ENCODE measurements around the gene NAT14.

NAT14 gene

GRCh38 chr19:55487924-55488687 lies 3.1 kb downstream of the NAT14 start, which contains the start of gene SSC5D:
Gene SSC5D, plus strand, starts transcription at chr19:55488436. Its CDS starts 154 bp downstream, at chr19:55488590.
- H3K4me3 ChIP-seq (ENCODE audit: low read depth, low read length): no peak within 1 kb of the TSS
- TF ChIP-seq CTCF (IDR thresholded peaks at IDR 0.05; ENCODE audit: borderline replicate concordance, insufficient read depth, low read depth, low read length): no peak

- TF ChIP-seq CTCF (IDR thresholded peaks at IDR 0.05; ENCODE audit: borderline replicate concordance, insufficient read depth, low read depth, low read length): no peak
- H3K4me3 ChIP-seq (ENCODE audit: low read depth, low read length): no peak overlapping the region
These were observed 4.2 kb downstream of the NAT14 start for GRCh38 chr19:55488986-55489710.

DNA sequence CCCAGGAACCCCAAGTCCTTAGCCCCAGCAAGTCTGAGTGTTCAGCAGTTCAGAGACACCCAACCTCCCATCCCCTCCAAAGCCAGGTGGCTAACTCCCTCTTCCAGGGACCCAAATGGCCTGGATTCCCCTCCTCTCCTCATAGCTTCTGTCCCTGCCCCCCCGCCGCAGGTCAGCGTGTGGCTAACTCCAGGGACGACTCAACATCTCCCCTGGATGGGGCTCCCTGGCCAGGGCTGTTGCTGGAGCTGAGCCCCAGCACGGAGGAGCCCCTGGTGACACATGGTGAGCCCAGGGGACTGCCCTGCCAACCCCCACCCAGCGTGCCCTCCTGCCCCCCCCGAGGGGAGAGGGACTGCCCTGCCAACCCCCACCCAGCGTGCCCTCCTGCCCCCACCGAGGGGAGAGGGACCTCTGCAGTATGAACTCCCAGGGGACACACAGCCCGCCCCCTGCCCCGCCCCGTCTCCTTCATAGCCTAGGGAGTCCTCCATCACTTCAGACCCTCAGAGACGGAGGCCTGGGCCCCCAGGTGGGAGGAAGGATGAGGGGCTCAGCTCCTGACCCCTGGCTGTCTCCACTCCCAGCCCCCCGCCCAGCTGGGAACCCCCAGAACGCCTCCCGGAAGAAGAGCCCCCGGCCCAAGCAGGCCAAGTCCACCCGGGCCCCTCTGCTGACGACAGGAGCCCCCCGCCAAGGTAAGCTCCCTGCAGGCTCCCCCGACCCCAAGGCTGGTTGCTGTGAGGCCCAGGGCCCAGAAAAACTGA lies 4.9 kb downstream of the NAT14 start:
- no peak overlapping the region for H3K4me3 ChIP-seq (ENCODE audit: low read depth, low read length)
- no peak for TF ChIP-seq CTCF (IDR thresholded peaks at IDR 0.05; ENCODE audit: borderline replicate concordance, insufficient read depth, low read depth, low read length)

- H3K4me3 ChIP-seq (ENCODE audit: low read depth, low read length): no peak overlapping the region
- no peak for TF ChIP-seq CTCF (IDR thresholded peaks at IDR 0.05; ENCODE audit: borderline replicate concordance, insufficient read depth, low read depth, low read length)
These were observed 5.8 kb downstream of the NAT14 start for GRCh38 chr19:55490478-55491432.

DNA sequence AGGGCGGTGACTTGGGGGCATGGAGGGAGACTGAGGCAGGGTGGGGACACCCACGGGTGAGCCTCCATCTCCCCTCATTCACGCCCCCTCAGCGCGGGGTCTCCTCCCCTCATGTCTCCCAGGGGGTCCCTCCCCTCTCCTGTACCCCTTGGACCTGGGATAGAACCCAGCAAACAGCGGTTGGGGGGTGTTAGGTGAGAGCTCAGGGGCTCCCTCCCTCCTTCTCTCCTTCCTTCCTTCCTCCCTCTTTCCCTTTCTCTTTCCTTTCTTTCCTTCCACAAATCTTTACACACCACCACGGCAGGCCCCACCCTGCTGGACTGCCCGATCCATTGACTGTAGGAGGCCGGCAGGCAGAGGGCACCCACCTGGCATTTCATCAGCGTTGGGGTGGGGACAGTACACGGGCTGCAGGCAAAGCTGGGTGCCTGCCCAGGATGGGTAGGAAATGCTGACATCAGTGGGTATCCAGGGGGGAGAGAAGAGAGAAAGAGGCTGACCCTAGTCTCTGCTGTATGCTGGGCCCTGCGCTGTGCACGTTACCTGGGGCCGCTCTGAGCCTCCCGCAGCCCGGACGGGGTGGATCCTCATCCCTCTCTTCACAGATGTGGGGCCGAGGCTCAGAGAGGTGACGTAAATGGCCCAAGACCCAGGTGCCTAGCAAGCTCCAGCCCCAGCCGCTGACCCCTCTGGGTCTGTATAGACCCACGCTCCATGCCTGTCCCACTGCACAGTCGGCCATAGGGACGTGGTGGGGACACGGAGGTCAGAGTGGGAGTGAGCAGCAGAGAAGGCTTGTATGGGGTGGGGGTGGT lies 6.8 kb downstream of the NAT14 start:
- no peak for TF ChIP-seq CTCF (IDR thresholded peaks at IDR 0.05; ENCODE audit: borderline replicate concordance, insufficient read depth, low read depth, low read length)
- no peak overlapping the region for H3K4me3 ChIP-seq (ENCODE audit: low read depth, low read length)

Measured in GM12875 (cell line).